GM18526 (cell line): ENCODE measurements around the gene CORO7.

Experiments used
- POLR2A ChIP-seq: IDR thresholded peaks from 3 replicates; pipeline ENCODE4 v1.6.1; 2011; ENCODE audit not compliant: insufficient read length; ENCODE audit errors: extremely low read depth

The CORO7 gene

DNA sequence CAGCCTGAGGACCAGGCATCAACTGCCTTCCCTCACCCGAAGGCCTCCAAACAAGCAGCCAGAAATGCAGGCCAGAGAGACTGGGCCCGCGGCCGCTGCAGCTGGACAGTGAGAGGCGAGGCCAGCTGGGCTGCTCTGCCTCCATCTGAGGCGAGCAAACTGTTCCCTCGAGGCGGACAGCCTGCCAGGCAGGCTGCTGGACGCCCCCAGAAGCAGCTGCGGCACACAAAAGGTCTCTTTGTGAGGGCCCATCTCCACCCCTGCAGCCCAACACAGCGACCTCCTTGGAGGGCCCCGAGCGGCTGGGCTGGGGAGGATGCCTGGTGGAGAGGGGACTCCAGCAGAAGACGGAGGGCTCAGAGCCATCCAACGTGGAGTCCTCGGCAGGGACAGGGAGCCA is 4.7 kb downstream of the CORO7 start:
- no peak for TF ChIP-seq POLR2A

DNA sequence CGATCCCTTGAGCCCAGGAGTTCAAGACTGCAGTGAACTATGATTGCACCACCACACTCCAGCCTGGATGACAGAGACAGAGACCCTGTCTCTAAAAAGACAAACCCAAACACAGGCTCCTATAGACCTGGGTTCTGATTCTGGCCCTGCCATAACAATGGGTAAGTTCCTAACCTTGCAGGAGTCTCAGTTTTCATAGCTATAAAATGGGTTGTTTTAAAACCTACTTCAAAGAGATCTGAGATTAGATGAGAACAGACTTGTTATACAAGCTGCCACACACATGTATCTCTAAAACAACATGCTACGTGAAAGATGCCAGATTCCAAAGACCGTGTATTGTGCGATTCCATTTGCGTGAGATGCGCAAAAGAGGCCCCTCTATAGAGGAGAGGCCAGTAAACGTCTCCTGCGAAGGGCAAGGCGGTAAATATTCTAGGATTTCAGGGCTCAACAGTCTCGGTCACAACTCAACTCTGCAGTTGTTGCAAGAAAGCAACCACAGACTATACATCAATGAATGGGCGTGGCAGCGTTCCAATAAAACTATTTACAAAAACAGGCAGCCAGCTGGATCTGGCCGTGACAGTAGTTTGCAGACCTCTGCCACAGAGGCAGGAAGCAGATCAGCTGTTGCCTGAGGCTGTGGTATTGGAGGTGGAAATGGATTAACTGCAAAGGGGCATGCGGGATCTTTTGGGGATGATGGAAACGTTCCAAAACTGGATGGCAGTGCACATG is 5.9 kb downstream of the CORO7 start:
- TF ChIP-seq POLR2A = no peak

DNA sequence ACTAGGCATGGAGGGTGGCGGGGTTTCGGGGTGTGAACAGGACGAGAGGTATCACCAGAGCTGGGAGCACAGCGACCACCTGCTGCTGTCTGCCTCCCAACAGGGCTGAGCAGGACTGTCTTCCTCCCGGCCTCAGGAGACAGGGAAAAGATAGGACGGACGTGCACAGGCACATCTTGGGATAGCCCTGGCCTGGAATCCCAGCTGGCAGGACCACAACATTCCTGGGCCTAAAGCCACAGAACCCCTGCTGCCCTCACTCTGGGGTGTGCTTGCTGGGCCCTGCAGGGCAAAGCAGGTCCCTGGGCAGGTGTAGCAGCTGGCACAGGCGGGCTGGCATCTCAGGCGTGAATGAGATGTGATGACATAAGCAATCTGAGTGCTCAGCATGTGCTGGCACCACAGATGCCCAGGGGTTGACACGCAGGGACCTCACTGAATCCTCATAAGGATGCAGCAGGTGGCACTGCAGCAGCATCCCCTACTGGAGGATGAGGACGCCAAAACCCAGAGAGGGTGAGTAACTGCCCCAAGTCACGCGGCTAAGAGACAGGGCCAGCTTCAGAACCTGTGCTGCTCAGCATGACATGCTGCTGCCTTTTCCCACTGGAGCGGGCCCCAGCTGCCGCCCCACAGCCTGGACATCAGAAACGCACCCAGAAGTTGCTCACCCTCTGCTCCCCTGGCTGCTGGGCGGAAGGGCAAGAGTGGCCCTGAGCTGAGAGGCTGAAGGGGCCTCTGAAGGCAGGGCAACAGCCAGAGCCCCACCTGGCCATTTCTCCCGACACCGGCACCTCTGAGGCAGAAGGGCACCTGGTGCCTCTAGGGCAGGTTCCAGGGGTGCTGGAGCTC is 7.1 kb downstream of the CORO7 start:
- TF ChIP-seq POLR2A = no peak

DNA sequence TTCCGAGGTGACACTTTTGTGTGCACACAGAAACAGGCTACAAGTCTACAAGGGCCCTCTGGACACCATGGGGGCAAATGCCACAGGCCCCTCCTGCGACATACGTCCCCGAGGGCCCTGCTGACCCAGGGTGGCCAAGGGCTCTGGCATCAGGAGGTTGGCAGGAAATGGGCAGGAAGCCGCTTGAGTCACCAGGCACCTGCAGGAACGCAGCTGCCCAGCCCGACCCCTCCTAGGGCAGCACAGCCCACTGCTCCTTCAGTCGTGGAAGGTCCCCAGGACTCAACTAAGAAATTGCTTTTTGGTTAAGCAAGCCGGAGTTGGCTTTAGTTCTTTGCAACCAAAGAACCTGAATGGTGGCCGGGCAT is 8.1 kb downstream of the CORO7 start:
- no peak for TF ChIP-seq POLR2A

DNA sequence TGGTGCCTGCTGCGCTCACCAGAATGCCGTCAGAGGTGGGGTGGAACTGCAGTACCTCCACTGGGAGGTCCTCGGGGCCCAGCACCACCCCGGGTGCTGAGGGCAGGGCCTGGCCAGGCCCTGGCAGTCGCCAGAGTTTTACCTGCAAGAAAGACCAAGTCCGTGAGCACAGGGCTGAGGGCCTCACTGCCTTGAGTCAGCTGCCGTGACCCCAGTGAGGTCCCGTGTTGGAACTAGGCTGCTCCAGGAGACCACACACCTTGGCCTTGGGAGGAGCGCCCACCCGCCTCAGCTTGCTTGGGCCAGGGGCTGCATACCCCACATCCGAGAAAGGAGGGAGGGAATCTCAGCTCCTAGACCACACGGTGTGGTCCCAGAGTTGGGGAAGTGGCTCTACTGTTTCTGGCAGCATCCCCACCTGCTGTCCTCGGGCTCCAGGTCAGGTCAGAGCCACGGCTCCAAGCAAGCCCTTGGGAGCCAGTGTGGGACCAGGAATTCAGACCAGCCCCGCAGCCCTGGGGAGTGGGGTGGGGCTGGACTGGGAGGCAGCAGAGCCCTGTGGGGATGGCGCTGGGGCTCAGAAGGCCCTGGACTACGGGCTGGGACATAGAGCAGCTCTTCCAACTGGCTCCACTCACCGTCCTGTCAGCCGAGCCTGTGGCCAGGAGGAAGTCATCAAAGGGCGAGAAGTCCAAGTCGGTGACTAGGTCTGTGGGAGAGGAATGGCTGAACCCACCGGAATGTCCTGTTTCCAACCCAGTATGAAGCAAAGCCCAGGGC is 8.7 kb downstream of the CORO7 start:
- no peak for TF ChIP-seq POLR2A

DNA sequence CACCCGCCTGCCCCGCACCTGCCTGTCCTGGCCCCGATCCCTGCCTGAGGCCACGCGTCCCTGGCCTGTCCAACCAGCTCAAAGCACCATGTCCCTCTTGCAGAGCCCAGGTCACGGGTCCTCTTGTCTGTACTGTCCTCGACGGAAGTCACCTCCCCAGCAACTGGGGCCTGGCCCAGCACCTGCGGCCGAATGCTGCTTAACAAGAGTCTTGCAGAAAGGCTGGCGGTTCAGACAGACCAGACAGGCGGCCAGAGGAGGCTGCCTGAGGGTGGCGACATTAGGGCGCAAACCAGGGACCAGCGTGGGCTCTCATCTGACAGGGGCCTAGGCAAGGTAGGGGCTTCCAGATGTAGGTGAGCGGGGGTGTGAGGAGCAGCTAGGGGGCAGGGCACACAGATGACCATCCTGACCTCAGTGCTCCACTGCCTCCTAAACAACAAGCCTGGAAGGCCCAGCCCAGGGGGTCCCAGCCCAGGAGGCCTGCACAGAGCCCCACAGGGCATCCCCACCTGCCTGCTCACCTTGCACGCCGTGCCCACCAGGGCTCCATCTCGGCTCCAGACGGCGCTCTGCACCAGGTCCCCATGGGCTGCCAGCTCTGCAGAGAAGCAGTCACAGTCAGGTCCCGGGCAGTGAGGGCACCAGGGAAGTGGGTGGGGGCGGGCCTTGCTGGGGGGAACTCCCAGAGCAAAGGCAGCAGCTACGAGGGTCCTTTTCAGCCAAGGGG is 11.3 kb downstream of the CORO7 start:
- no peak for TF ChIP-seq POLR2A

DNA sequence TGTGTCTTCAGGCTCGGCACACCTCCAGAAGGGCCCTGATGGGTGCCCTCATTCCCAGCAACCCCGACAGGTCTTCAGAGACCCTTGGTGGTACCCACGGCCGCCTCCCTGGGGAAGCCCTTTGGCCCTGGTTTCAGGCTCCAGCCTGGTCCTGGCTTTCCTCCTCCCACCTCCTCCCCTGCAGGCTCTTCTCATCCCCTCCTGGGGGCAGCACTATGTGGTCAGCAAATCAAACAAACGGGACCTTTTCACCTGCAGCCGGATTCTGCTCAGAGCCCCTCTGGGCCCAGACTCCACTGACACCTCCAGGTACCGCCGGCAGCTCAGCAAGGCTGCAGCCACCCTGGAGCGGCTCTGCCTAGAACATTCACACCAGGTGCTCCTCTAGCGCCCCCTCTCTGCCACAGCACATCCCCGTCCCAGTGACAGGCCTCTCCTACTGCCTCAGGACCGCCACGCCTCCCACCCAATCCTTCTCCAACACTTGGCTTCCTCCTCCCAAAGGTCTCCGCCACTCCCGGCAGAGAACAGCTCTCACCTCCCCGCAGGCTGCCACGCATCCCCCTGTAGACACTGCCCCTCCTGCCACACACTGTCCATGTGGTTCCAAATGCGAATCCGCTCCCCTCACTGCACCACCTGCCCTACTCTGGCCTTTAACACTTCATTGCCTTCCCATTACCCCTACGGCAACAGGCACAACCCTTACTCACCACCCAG is 12.0 kb downstream of the CORO7 start:
- no peak for TF ChIP-seq POLR2A

DNA sequence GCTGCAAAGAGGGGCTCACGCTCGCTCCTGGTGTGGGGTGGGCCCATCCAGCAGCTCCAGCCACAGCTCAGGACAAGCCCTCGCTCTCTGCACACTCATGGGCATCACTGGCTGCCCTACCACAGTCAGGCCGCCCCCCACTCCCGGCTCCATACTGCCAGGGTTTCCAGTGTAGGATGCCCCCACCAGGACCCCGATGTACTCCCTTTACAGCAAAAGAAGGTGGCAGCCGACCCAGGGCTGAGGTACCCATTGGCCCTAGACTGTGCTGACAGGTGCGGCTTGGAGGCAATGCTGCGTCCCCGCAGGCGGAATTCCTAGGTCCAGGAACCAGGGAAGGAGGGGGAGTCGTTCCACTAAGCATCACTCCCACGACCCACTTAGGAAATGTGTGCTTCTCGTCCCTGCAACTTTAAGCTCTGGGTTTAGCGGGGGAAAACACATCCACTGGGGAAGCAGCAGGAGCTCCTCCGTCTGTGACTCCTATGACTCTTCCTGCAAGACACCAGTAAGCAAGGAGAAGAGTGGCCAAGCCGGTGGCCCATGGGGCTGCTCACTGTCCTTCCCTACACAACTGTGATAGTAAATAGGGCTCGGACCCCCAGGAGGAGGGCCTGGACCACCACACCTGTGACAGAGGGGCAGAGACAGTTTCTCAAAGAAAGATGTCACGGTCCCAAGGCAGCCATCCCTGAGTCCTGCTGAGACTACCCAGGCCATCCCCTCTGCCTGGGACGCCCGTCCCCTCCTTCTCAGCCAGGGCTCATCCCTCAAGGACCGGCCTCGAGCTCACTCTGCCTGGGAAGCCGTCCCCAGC is 13.1 kb downstream of the CORO7 start:
- TF ChIP-seq POLR2A = no peak

DNA sequence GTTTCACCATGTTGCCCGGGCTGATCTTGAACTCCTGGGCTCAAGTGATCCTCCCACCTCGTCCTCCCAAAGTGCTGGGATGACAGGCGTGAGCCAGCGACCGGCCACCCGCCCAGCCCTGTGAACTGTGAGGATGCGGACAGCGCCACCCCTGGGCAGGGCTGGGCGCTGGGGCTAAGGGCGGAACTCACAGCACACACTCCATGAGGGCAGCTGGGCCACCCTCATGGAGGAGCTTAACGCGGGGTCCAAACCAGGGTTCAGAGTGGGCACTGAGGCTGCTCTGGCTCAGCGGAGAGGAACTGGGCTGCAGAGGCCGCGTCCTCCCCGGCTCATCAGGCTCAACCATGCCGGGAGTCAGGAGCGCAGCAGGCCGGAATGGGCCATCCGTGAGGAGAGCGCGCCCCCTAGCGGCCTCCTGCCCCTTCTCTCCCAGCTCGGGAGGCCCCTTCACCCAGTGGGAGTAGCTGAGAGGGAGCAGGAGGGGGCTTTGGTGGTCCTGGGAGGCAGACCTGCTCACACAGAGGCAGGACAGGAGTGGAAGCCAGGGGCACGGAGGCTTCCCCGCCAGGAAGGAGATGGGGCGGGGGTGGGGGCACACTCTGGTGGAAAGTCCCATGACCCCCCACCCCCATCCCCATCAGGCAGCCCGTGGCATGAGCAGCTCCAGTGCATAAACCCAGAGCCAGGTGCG is 13.8 kb downstream of the CORO7 start:
- TF ChIP-seq POLR2A = no peak

DNA sequence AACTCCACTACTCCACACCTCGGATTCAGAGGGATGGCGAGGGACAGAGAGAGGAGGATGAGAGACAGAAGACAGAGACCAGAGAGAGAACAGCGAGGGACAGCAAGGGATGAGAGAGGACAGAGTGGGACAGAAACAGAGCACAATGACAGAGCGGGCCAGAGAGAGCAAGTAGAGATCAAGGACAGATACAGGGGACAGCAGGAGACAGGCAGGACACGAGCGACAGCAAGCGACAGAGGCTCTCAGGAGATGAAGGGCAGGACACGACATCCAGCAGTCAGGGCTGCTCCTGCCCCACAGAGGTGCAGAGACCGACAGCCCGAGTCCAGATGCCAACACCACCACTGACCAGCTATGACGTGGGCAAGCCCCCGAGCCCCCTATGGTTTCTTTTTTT is 14.9 kb downstream of the CORO7 start:
- TF ChIP-seq POLR2A = no peak

DNA sequence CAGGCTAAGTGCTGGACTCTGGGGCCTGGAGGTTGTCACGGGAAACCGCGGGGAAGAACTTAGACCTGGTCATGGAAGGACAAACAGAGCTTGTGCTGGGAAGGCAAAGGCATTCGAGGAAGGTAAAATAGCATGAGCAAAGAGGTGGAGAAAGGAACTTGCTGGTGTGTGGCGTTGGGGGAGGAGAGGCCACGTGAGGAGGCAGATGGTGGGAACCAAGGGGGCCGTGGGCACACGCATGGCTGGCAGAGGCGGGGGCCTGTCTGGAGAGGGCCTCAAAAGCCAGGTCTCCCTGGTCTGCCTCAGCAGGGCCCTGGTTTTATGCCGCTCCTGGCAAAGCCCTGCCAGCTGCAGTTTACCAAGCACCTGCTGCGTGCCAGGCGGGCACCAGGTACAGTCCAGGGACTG is 15.3 kb downstream of the CORO7 start:
- no peak for TF ChIP-seq POLR2A

DNA sequence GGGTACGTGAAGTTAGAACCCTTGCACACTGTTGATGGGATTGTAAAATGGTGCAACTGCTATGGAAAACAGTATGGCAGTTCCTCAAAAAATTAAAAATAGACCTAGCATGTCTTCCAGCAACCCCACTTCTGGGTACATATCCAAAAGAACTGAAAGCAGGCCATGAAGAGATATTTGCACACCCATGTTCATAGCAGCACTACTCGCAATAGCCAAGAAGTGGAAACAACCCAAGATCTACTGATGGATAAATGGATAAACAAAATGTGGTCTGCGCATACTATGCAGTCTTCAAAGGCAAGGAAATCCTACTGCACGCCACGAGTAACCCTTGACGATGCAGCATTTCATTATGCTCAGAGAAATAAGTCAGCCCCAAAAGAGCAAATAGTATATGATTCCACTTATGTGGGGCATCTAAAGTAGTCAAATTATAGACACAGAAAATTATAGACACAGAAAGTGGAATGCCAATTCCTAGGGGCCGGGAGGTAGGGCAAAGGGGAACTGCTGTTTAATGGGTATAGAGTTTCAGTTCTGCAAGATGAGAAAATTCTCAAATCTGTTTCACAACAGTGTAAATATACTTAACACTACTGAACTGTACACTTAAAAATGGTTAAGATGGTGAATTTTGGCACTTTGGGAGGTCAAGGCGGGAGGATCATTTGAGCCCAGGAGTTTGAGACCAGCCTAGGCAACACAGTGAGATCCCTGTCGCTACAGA is 17.2 kb downstream of the CORO7 start:
- TF ChIP-seq POLR2A = no peak
